NB4 (cell line): ENCODE data around the gene FNDC1.

Experiments
- CTCF ChIP-seq: IDR thresholded peaks from one replicate; pipeline ENCODE4 v1.5.1; 2012; ENCODE audit warnings: low read depth, low read length
- MAX ChIP-seq: IDR thresholded peaks from 2 replicates; pipeline ENCODE4 v1.6.1; 2011; ENCODE audit warnings: low read depth, low read length
- MYC ChIP-seq: IDR thresholded peaks from 2 replicates; pipeline ENCODE4 v1.6.1; 2011; ENCODE audit warnings: low read depth, low read length
- POLR2A ChIP-seq: IDR thresholded peaks from 2 replicates; pipeline ENCODE4 v1.6.1; 2011; ENCODE audit warnings: mild to moderate bottlenecking; ENCODE audit not compliant: insufficient read length; ENCODE audit errors: extremely low read depth

GRCh38 chr6:159313018-159313417 is 143.8 kb downstream of the FNDC1 start:
- TF ChIP-seq CTCF (no peak), POLR2A (no peak), MYC (no peak), MAX (no peak)
